Middle frontal gyrus (tissue), 1 donor: Measurements from ENCODE around the gene GARIN5A.
"Not testable (repeated sequence)": the region's sequence is repeated elsewhere in the genome, so short reads cannot be mapped to it uniquely, and the experiment has no call there.

ENCODE experiments used
- DNase-seq: peaks from one replicate; pipeline ENCODE4 v3.0.0-alpha.2; 2015; ENCODE audit warnings: low spot score; ENCODE audit errors: extremely low spot score

GARIN5A gene

GRCh38 chr19:50488389-50489194 is 11.9 kb upstream of the GARIN5A start:
- no peak for DNase-seq

- no peak for DNase-seq
Measured at GRCh38 chr19:50486823-50487515, 10.3 kb upstream of the GARIN5A start.

GRCh38 chr19:50485284-50485955 is 8.8 kb upstream of the GARIN5A start:
- no peak for DNase-seq

- DNase-seq, result no peak
Measured at GRCh38 chr19:50482916-50483315, 6.3 kb upstream of the GARIN5A start.

GRCh38 chr19:50482271-50482855 is 5.7 kb upstream of the GARIN5A start:
- DNase-seq, result no peak

- DNase-seq, result no peak
Measured at GRCh38 chr19:50481351-50482149, 4.9 kb upstream of the GARIN5A start.

- no peak for DNase-seq
Measured at GRCh38 chr19:50480281-50481111, 3.8 kb upstream of the GARIN5A start.

- no peak for DNase-seq
Measured at GRCh38 chr19:50479761-50480251, 3.2 kb upstream of the GARIN5A start.

- DNase-seq, result no peak
Measured at GRCh38 chr19:50478901-50479715, 2.5 kb upstream of the GARIN5A start.

- no peak for DNase-seq
Measured at GRCh38 chr19:50477751-50478515, 1.3 kb upstream of the GARIN5A start.

GRCh38 chr19:50476907-50477238 is 225 bp upstream of the GARIN5A start:
- DNase-seq, result no peak

GRCh38 chr19:50475736-50476223 is 868 bp downstream of the GARIN5A start:
- no peak for DNase-seq

- no peak for DNase-seq
Measured at GRCh38 chr19:50475101-50475568, 1.5 kb downstream of the GARIN5A start.

GRCh38 chr19:50473336-50473735 is 3.3 kb downstream of the GARIN5A start:
- DNase-seq, result not testable (repeated sequence)

- DNase-seq, result no peak
Measured at GRCh38 chr19:50468818-50469217, 7.8 kb downstream of the GARIN5A start.

GRCh38 chr19:50467566-50467965 is 9.1 kb downstream of the GARIN5A start:
- DNase-seq, result no peak

- no peak for DNase-seq
Measured at GRCh38 chr19:50466706-50467039, 10.0 kb downstream of the GARIN5A start.

GRCh38 chr19:50465986-50466705 is 10.5 kb downstream of the GARIN5A start:
- no peak for DNase-seq
